GM20000 (cell line): ENCODE data around the gene DTL.

Source experiments
- DNase-seq: peaks from one replicate; pipeline ENCODE4 v3.0.0; 2012; ENCODE audit warnings: low spot score
- TF ChIP-seq, protein P1 (sequence below): IDR thresholded peaks from 2 replicates; pipeline ENCODE4 v1.5.1; 2012; ENCODE audit warnings: mild to moderate bottlenecking, control low read depth; ENCODE audit errors: extremely low read depth, missing control alignments

The DTL gene

GRCh38 chr1:212142883-212143530, 107.5 kb downstream of the DTL start:
- TF ChIP-seq, protein P1, sequence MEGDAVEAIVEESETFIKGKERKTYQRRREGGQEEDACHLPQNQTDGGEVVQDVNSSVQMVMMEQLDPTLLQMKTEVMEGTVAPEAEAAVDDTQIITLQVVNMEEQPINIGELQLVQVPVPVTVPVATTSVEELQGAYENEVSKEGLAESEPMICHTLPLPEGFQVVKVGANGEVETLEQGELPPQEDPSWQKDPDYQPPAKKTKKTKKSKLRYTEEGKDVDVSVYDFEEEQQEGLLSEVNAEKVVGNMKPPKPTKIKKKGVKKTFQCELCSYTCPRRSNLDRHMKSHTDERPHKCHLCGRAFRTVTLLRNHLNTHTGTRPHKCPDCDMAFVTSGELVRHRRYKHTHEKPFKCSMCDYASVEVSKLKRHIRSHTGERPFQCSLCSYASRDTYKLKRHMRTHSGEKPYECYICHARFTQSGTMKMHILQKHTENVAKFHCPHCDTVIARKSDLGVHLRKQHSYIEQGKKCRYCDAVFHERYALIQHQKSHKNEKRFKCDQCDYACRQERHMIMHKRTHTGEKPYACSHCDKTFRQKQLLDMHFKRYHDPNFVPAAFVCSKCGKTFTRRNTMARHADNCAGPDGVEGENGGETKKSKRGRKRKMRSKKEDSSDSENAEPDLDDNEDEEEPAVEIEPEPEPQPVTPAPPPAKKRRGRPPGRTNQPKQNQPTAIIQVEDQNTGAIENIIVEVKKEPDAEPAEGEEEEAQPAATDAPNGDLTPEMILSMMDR, result no peak
- no peak for DNase-seq

DNA sequence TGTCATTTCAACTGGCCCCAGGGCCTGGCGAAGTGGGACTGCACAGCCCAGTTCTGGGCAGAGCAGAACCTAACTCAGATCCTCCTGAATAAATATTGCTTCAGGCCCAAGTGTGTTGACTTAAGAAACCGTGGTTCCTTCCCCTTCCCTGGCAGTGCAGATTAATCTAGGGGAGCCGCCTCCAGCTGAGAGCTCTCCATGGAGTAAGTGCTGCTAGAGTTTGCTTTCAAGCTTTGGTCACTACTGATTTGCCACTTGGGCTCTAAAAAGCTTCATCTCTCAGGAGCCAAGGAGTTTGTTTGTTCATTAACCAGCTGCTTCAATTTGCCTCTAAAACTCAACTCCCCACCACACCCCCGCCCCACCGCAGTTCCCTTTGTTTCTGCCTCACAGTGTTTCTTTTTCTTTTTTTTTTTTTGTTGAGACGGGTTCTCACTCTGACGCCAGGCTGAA, 112.1 kb downstream of the DTL start:
- DNase-seq, result no peak
- TF ChIP-seq, protein P1, result no peak

- TF ChIP-seq, protein P1, result no peak
- no peak for DNase-seq
These were observed 114.0 kb downstream of the DTL start for GRCh38 chr1:212149566-212149965.

- no peak for DNase-seq
- TF ChIP-seq, protein P1, result no peak
These were observed 116.8 kb downstream of the DTL start for GRCh38 chr1:212152308-212152693.

GRCh38 chr1:212152869-212153268, 117.3 kb downstream of the DTL start:
- no peak for DNase-seq
- TF ChIP-seq, protein P1, result no peak

DNA sequence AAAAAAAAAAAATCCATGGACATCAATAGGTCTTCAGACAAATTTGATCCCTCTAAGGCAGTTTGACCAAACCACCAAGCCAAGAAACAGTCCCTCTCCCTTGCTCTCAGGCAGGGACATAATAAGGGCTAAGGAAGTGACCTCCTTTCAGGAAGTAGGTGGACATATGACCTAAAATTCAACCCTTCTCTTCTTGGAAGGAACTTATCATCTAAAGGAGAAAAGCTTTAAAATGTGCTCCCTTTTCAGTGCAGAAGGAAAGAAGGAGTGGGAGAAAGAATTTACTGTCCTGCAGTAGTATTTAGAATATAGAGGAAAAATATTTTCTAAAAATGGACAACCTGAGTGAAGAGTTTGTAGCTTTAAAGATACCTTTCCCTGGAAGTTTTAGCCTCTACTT, 118.1 kb downstream of the DTL start:
- DNase-seq, result no peak
- TF ChIP-seq, protein P1, result no peak
